IMR-90 (cell line): ENCODE data around the gene LGALSL. TPM values are rescaled to one million over a fixed set of nuclear protein-coding genes. Genes with fewer than 3 reads are reported as not detected.

ENCODE experiments used
- polyA plus RNA-seq, 3 experiments: library from polyadenylated mRNA; depleted of rRNA; stranded (reverse); fragments of >200 nt; gene quantifications; 2 replicates each; pipeline ENCODE4 v1.2.3, GENCODE V29; 2012; ENCODE audit warnings: low replicate concordance in 1 of 3
- total RNA-seq: library from RNA; depleted of rRNA; stranded (reverse); fragments of >200 nt; gene quantifications from 2 replicates; pipeline ENCODE4 v1.2.3, GENCODE V29; 2012; rRNA removed

Gene LGALSL
- total and polyA plus RNA-seq, 2 of the 4 experiments (the other 2 are of a cell fraction), result 0.86 to 2.9 TPM

Other genes starting within 250 kb of the LGALSL start
- gene AFTPH, start 70.2 kb downstream of the LGALSL start, total RNA-seq, result 19.9 and 21.9 TPM in 2 replicates
- 8.2 and 9.4 TPM in 2 replicates for gene AFTPH, start 70.2 kb downstream of the LGALSL start, polyA plus RNA-seq (2012; rRNA removed)
- 5.0 and 6.7 TPM in 2 replicates for gene SERTAD2, start 199.8 kb downstream of the LGALSL start, total RNA-seq
- 11.0 and 12.7 TPM in 2 replicates for gene SERTAD2, start 199.8 kb downstream of the LGALSL start, polyA plus RNA-seq (2012; rRNA removed)